ENCODE results near the gene RNU5D-1. TPM values are rescaled to one million over a fixed set of nuclear protein-coding genes. Genes with fewer than 3 reads are reported as not detected.

Gene RNU5D-1
- total RNA-seq = not detected in 2 replicates

GRCh38 chr1:44730741-44731512 is at the start of gene RNU5D-1:
Gene RNU5D-1, minus strand, starts transcription at chr1:44731170.

GRCh38 chr1:44775078-44775929 is 44.3 kb upstream of the RNU5D-1 start, which contains the start of gene RPS8:
Gene RPS8, plus strand, starts transcription at chr1:44775540. Its CDS starts 57 bp downstream, at chr1:44775597.

GRCh38 chr1:44739307-44740178 is 8.6 kb upstream of the RNU5D-1 start, which contains the start of gene KIF2C:
Gene KIF2C, plus strand, starts transcription at chr1:44739837. Its CDS starts 96 bp downstream, at chr1:44739933.

Other genes starting within 250 kb of the RNU5D-1 start
- gene TMEM53, start 56.7 kb downstream of the RNU5D-1 start, total RNA-seq = 3.7 and 10.2 TPM in 2 replicates
- not detected in 2 replicates for gene ARMH1, start 56.5 kb downstream of the RNU5D-1 start, total RNA-seq
- gene KIF2C, start 8.7 kb upstream of the RNU5D-1 start, total RNA-seq = 16.5 and 56.2 TPM in 2 replicates
- 2,787 and 3,108 TPM in 2 replicates for gene RPS8, start 44.4 kb upstream of the RNU5D-1 start, total RNA-seq
- 0.16 TPM in 1 of 2 replicates, not detected in the other for gene BEST4, start 57.0 kb upstream of the RNU5D-1 start, total RNA-seq
- gene PLK3, start 69.2 kb upstream of the RNU5D-1 start, total RNA-seq = 34.4 and 75.1 TPM in 2 replicates
- 2.7 TPM in 1 of 2 replicates, not detected in the other for gene DYNLT4, start 76.2 kb upstream of the RNU5D-1 start, total RNA-seq
- gene BTBD19, start 77.4 kb upstream of the RNU5D-1 start, total RNA-seq = 1.2 and 6.2 TPM in 2 replicates
- not detected in 2 replicates for gene PTCH2, start 112.1 kb upstream of the RNU5D-1 start, total RNA-seq